Measurements from ENCODE around the gene SNORC.

DNA sequence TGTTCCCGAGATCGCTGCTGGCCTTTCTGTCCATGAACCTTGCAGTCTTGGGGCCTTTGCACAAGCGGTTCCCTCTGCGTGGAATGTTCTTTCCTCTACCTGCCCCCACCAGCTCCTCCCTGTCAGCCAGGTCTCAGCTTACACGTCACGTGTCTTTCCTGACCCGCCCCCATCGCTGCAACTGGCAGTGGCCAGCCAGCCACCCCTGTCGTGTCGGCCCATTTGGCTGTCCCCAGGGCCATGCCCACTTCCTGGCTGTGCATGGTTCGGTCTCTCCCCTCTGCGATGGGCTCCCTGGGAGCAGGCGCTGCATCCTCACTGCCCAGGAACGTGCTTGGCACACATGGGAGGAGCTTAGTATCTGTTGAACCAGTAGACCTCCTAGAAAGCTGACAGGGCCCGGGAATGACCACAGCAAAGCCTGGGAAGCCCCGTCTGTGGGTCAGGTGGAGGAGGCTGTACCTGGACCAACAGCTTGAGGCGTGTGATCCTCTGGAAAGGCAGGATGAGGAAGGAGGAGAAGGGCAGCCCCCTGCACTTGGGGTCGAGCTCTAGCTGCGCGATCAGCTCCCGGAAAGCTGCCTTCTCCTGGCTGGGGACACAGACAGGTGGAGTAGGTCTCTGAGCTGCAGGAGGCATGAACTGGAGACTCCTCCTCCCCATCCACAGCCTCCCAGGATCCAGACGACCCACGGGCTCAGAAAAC is 21.0 kb downstream of the SNORC start:
- TF ChIP-seq, protein P1, sequence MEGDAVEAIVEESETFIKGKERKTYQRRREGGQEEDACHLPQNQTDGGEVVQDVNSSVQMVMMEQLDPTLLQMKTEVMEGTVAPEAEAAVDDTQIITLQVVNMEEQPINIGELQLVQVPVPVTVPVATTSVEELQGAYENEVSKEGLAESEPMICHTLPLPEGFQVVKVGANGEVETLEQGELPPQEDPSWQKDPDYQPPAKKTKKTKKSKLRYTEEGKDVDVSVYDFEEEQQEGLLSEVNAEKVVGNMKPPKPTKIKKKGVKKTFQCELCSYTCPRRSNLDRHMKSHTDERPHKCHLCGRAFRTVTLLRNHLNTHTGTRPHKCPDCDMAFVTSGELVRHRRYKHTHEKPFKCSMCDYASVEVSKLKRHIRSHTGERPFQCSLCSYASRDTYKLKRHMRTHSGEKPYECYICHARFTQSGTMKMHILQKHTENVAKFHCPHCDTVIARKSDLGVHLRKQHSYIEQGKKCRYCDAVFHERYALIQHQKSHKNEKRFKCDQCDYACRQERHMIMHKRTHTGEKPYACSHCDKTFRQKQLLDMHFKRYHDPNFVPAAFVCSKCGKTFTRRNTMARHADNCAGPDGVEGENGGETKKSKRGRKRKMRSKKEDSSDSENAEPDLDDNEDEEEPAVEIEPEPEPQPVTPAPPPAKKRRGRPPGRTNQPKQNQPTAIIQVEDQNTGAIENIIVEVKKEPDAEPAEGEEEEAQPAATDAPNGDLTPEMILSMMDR (IDR thresholded peaks at IDR 0.05) = no peak
- TF ChIP-seq POLR2A (IDR thresholded peaks at IDR 0.05) (no peak), EP300 (IDR thresholded peaks at IDR 0.05) (no peak), POLR2AphosphoS5 (IDR thresholded peaks at IDR 0.05) (no peak)

Measured in suprapubic skin (tissue), 4 donors.